MCF 10A (cell line): ENCODE results near the gene SP8. TPM values are rescaled to one million over a fixed set of nuclear protein-coding genes. Genes with fewer than 3 reads are reported as not detected.
"Not testable (repeated sequence)": the region's sequence is repeated elsewhere in the genome, so short reads cannot be mapped to it uniquely, and the experiment has no call there.

Source experiments
- BruUV-seq: library from RNA; stranded (reverse); fragments of 400-500 nt; replicated peaks from 2 replicates; lab custom pipeline; 2021; lab: Mats Ljungman, UMichigan
- CTCF ChIA-PET: fragments of 300-600 bp; sonication (Branson Sonifier 250); formaldehyde crosslinking; extraction: SDS; loops from one replicate; lab custom pipeline; 2021; ENCODE audit warnings: antibody characterized with exemption, inconsistent platforms; lab: Yijun Ruan, JAX
- POLR2A ChIA-PET: fragments of 300-600, 350-650 bp; sonication (Branson Sonifier 250); formaldehyde crosslinking; extraction: SDS; loops from one replicate; lab custom pipeline; 2020; ENCODE audit warnings: antibody characterized with exemption, inconsistent platforms; lab: Yijun Ruan, JAX
- DNase-seq: peaks from one replicate; pipeline ENCODE4 v3.0.0-alpha.2; 2018; ENCODE audit not compliant: unreplicated experiment
- H3K27ac Mint-ChIP-seq: one replicate; pipeline ENCODE4 v1.8.0; 2022; ENCODE audit warnings: mild to moderate bottlenecking, low read depth, mixed read lengths; ENCODE audit not compliant: unreplicated experiment
- H3K27me3 Mint-ChIP-seq: one replicate; pipeline ENCODE4 v1.8.0; 2022; ENCODE audit warnings: mixed read lengths; ENCODE audit not compliant: insufficient read depth, unreplicated experiment
- H3K36me3 Mint-ChIP-seq: one replicate; pipeline ENCODE4 v1.8.0; 2022; ENCODE audit warnings: mild to moderate bottlenecking, moderate library complexity, mixed read lengths; ENCODE audit not compliant: insufficient read depth, unreplicated experiment
- H3K4me1 Mint-ChIP-seq: one replicate; pipeline ENCODE4 v1.8.0; 2022; ENCODE audit warnings: mixed read lengths; ENCODE audit not compliant: insufficient read depth, unreplicated experiment
- H3K4me3 Mint-ChIP-seq: one replicate; pipeline ENCODE4 v1.8.0; 2022; ENCODE audit warnings: mild to moderate bottlenecking, moderate library complexity, mixed read lengths; ENCODE audit not compliant: unreplicated experiment
- H3K9me3 Mint-ChIP-seq: one replicate; pipeline ENCODE4 v1.8.0; 2022; ENCODE audit warnings: mixed read lengths; ENCODE audit not compliant: unreplicated experiment
- CTCF ChIP-seq: fragments of 200-600 bp; IDR thresholded peaks from one replicate; pipeline ENCODE4 v1.8.0; 2022; ENCODE audit warnings: antibody characterized with exemption, mild to moderate bottlenecking; ENCODE audit not compliant: unreplicated experiment
- intact Hi-C: fragments of 100-400 bp; cut with micrococcal nuclease; formaldehyde crosslinking; loops from 2 replicates; pipeline ENCODE4 v1.14.1; 2022
- total RNA-seq: library from RNA; stranded (reverse); gene quantifications from 2 replicates; pipeline ENCODE4 v1.2.3, GENCODE V29; 2022

SP8 gene
- total RNA-seq, 1 experiment from 2014 or later: 0.16 TPM

- no peak overlapping the region for H3K27ac Mint-ChIP-seq
- ChIA-PET POLR2A (no interaction called here), CTCF (interaction anchor here (2.1 kb wide), 1 partner anchor 9 kb away, joined by 7 read pairs; no protein-coding TSS in a partner anchor)
- BruUV-seq: no TSS peak
- H3K4me1 Mint-ChIP-seq: no peaks in the 10 kb centered on the region
- no peaks in the 10 kb centered on the region for H3K36me3 Mint-ChIP-seq
- DNase-seq: no peak
- intact Hi-C loops: no loop called here
- no peak for TF ChIP-seq CTCF
- H3K9me3 Mint-ChIP-seq: no peaks in the 10 kb centered on the region
- H3K4me3 Mint-ChIP-seq: no peak overlapping the region
- H3K27me3 Mint-ChIP-seq: no peaks in the 10 kb centered on the region
Measured at GRCh38 chr7:20826243-20826642, 39.6 kb upstream of the SP8 start.

- ChIA-PET CTCF (interaction anchor here (0.6 to 2.1 kb wide), 4 partner anchors 10 to 496 kb away, joined by 3 to 7 read pairs (median 3); no protein-coding TSS in a partner anchor), POLR2A (no interaction called here)
- Mint-ChIP-seq H3K36me3 (no peaks in the 10 kb centered on the region), H3K4me1 (no peaks in the 10 kb centered on the region), H3K9me3 (no peaks in the 10 kb centered on the region), H3K27ac (no peak overlapping the region), H3K4me3 (no peak overlapping the region), H3K27me3 (no peaks in the 10 kb centered on the region)
- no peak for DNase-seq
- intact Hi-C loops: no loop called here
- BruUV-seq: no TSS peak
- no peak for TF ChIP-seq CTCF
Measured at GRCh38 chr7:20825555-20825954, 38.9 kb upstream of the SP8 start.

- CTCF ChIA-PET, H3K36me3 Mint-ChIP-seq, intact Hi-C loops: not testable (repeated sequence)
Measured at GRCh38 chr7:20821390-20821789, 34.7 kb upstream of the SP8 start.

GRCh38 chr7:20816372-20816959, 29.8 kb upstream of the SP8 start:
- no peak overlapping the region for H3K4me3 Mint-ChIP-seq
- no peaks in the 10 kb centered on the region for H3K27me3 Mint-ChIP-seq
- CTCF ChIA-PET: interaction anchor here (0.6 to 1.6 kb wide), 2 partner anchors 18 to 31 kb away, joined by 3 to 4 read pairs; no protein-coding TSS in a partner anchor
- BruUV-seq: no TSS peak
- no peak overlapping the region for H3K27ac Mint-ChIP-seq
- intact Hi-C loops: no loop called here
- no peak for TF ChIP-seq CTCF
- peak; percentile 30 for DNase-seq
- no peaks in the 10 kb centered on the region for H3K9me3 Mint-ChIP-seq
- H3K4me1 Mint-ChIP-seq: no peaks in the 10 kb centered on the region
- no peaks in the 10 kb centered on the region for H3K36me3 Mint-ChIP-seq
- POLR2A ChIA-PET: interaction anchor here (1.3 kb wide), 1 partner anchor 19 kb away, joined by 3 read pairs; no protein-coding TSS in a partner anchor

More at GRCh38 chr7:20821390-20821789, 34.7 kb upstream of the SP8 start:
- H3K4me1 Mint-ChIP-seq, POLR2A ChIA-PET, H3K4me3 Mint-ChIP-seq, H3K9me3 Mint-ChIP-seq, H3K27me3 Mint-ChIP-seq, DNase-seq, H3K27ac Mint-ChIP-seq, BruUV-seq: not testable (repeated sequence)
